Loucy (cell line): ENCODE results near the gene NODAL.

Experiments used
- CTCF ChIP-seq: fragments of 200-600 bp; sonication (generic); conservative IDR thresholded peaks from 2 replicates; pipeline ENCODE4 v1.5.1; 2014; ENCODE audit warnings: mild to moderate bottlenecking, antibody characterized with exemption, low read length
- EZH2phosphoT487 ChIP-seq: fragments of 200-600 bp; IDR thresholded peaks from 2 replicates; pipeline ENCODE4 v1.6.1; 2018; ENCODE audit warnings: antibody characterized with exemption, mild to moderate bottlenecking, moderate library complexity, borderline replicate concordance

DNA sequence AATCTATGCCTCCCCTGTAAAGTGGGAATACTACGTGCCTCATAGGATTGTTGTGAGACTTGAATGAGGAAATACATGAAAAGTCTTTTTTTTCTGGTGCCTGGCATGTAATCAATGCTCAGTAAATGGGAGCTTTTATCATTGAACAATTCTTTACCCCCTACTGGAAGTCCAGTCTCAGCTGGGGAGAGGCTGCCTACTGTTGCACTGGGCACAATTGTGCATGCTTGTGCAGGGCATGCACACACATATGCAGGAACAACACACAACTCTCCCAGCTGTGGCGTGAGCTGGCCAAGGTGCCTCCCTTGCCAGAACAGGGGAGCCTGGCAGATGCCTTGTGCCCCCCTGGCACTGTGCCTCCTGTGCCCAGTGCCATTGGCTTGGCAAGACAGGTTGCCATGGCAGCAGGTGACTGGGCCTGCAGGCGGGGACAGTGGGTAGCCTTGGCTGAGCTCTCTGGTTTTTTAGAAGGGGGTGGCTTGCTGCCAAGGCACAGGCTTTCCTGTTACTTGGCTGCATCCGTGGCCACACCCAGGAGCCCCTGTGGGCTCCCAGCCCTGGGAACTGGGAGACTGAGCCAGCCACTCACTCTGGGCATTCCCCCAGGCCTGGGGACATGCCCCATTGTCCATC is 21.0 kb upstream of the NODAL start:
- no peak for TF ChIP-seq CTCF
- TF ChIP-seq EZH2phosphoT487, result no peak
